ENCODE results near the gene LRSAM1.
A peak's percentile ranks its signal among the peaks of the same experiment; 100 is the strongest.

LRSAM1 gene

GRCh38 chr9:127490535-127491230 is 39.4 kb downstream of the LRSAM1 start:
- no peak for TF ChIP-seq GATA3 (IDR thresholded peaks at IDR 0.05; ENCODE audit: low read depth, low read length)
- TF ChIP-seq GATA2 (IDR thresholded peaks at IDR 0.05; ENCODE audit: low read depth, low read length): no peak

DNA sequence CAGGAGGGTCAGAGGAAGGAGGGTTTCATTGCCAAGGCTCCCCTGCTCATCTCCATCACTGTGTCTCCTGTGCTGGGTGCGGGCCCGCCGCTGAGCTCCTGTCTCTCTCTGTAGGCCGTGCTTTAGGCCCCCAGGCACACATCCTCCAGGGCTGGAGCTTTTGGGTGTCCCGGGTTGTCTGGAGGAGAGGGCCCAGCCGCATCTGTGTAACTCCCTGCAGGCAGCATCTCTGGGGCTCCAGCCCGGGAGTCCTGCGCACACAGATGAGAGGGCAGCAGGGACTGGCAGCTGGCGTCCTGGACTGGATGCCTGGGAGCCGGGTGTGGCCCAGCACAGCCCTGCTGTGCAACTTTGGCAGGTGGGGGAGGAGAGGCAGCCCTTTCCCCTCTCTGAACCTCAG is 40.2 kb downstream of the LRSAM1 start:
- TF ChIP-seq GATA2 (IDR thresholded peaks at IDR 0.05; ENCODE audit: low read depth, low read length) (no peak), GATA3 (IDR thresholded peaks at IDR 0.05; ENCODE audit: low read depth, low read length) (no peak)

GRCh38 chr9:127492616-127493015 is 41.3 kb downstream of the LRSAM1 start:
- TF ChIP-seq GATA2 (IDR thresholded peaks at IDR 0.05; ENCODE audit: low read depth, low read length) (no peak), GATA3 (IDR thresholded peaks at IDR 0.05; ENCODE audit: low read depth, low read length) (no peak)

DNA sequence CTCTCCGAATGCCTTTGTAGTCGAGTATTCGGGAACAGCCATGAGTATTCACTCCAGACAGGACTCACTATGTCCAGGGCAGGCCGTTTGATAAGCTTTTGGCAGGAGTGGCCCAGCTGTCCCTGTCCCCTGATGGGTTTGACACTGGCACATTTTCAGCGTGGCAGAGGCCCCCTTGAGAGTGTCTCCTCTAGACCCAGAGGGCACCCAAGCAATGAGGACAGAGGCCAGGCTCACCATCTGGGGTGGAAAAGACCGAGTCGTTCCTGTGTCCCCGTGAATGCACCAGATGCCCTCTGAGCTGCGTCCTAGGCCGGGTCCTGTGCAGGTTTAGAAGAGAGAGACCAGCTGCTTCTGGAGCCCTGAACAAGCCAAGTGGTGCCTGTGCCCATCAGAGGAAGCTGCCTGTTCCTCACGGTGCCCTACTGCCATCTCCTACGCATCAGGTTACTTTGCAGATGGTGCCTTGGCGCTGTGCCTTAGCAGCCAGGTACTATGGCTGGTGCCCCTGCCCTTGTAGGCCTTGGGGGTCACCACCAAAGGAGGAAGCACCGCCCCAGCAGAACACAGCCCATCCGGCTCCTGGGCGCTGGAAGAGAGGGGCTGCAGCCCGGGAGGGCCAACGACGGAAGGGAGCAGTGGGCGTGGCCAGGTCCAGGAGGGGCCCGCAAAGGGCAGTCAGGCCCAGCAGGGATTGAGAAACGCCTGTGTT is 42.4 kb downstream of the LRSAM1 start:
- no peak for TF ChIP-seq GATA2 (IDR thresholded peaks at IDR 0.05; ENCODE audit: low read depth, low read length)
- no peak for TF ChIP-seq GATA3 (IDR thresholded peaks at IDR 0.05; ENCODE audit: low read depth, low read length)

DNA sequence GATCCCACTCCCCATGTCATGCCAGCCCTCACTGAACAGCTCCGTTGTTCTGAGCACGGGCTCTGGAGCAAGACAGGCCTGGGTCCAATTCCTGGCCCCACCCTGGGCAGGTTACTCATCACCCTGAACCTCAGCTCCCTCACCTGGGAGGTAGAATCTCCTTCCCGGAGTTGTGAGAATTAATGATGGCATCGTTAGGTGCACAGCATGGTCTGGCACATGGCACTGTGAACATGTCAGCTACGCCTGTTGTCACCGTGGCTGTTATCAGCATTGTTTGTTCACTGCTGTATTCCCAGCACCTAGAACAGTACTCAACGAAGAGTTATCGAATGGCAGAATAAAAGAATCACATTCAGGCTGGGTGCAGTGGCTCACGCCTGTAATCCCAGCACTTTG is 43.0 kb downstream of the LRSAM1 start:
- no peak for TF ChIP-seq GATA3 (IDR thresholded peaks at IDR 0.05; ENCODE audit: low read depth, low read length)
- no peak for TF ChIP-seq GATA2 (IDR thresholded peaks at IDR 0.05; ENCODE audit: low read depth, low read length)

DNA sequence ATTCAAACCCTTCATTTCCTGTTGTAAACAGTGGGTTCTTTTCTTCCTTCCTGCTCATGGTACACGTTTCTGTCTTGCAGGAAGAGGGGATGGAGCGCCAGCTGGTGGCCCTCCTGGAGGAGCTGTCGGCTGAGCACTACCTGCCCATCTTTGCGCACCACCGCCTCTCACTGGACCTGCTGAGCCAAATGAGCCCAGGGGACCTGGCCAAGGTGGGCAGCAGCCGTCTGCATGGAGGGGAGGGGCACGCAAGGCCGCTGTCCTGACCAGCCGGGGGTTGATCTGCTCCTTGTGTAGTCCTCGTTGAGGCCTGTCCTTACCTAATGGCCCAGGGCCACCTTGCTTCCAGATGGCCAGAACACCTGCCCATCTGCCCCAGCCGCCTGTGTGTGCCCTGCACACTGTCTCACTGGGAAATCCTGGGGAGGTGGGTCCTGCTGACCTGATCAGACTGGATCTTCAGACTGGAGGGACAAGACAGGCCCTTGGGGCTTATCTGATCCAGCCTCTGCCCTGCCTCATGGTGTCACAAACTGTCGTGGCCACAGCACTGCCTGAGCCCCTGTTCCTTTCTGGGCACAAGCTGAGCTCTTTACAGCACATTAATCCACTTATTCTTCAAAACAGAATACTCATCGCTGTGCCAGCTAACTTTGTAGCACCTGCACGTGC is 44.7 kb downstream of the LRSAM1 start:
- TF ChIP-seq GATA2 (IDR thresholded peaks at IDR 0.05; ENCODE audit: low read depth, low read length): peak; percentile 32; the same call in 1 of the 2 replicates
- no peak for TF ChIP-seq GATA3 (IDR thresholded peaks at IDR 0.05; ENCODE audit: low read depth, low read length)

DNA sequence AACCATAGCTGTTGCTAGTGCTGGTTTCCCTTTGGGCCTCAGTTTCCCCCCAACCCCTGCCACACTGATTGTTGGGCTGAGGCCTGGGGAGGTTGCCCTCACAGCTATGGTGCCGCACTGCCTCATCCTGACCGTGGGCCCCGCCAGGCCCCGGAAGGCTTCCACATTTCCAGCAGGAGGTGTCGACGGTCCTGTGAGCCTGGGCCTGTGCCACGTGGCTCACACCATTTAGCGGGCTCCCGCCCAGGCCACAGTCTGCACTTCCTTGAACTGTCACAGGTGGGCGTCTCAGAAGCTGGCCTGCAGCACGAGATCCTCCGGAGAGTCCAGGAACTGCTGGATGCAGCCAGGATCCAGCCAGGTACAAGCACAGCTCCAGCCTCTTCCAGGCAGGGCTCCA is 45.7 kb downstream of the LRSAM1 start:
- TF ChIP-seq GATA3 (IDR thresholded peaks at IDR 0.05; ENCODE audit: low read depth, low read length) (no peak), GATA2 (IDR thresholded peaks at IDR 0.05; ENCODE audit: low read depth, low read length) (no peak)

- no peak for TF ChIP-seq GATA3 (IDR thresholded peaks at IDR 0.05; ENCODE audit: low read depth, low read length)
- no peak for TF ChIP-seq GATA2 (IDR thresholded peaks at IDR 0.05; ENCODE audit: low read depth, low read length)
Measured at GRCh38 chr9:127497656-127498290, 46.5 kb downstream of the LRSAM1 start.

DNA sequence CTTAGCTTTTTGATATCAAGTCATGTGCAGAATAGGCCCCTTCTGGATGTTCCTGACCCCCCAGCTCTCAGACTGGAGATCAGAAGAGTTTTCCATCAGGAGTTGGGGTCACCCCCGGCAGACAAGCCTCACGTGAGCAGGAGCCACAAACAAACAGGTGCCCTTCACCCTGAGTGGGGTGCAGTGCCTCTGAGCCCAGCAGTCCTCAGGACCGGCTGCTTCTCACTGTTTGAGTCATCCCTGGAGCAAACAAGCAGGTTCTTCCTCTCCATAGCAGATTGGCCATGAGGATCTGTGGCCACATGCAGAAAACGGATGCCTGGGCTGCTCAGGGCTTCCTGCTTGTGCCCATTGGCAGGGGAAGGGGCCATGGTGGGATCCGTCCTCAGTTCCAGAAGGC is 47.0 kb downstream of the LRSAM1 start:
- TF ChIP-seq GATA3 (IDR thresholded peaks at IDR 0.05; ENCODE audit: low read depth, low read length): no peak
- no peak for TF ChIP-seq GATA2 (IDR thresholded peaks at IDR 0.05; ENCODE audit: low read depth, low read length)

DNA sequence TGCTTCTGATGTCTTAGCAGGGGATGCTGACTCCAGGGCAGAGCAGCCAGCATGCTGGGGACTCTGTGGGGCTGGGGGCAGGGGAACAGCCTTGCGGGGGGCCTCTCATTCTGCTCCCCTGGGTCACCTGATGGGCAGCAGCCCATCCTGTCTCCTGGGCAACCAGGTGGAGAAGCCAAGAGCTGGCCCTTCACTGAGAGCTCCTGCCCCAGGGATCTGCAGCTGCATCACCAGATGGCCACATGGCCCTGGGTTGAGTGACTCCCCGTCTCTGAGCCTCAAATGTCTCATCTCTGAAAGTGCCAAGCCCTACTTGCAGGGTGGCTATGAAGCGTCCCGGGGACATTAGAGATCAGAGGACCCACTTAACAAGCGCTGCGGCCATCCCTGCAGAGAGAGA is 49.1 kb downstream of the LRSAM1 start:
- TF ChIP-seq GATA2 (IDR thresholded peaks at IDR 0.05; ENCODE audit: low read depth, low read length) (no peak), GATA3 (IDR thresholded peaks at IDR 0.05; ENCODE audit: low read depth, low read length) (no peak)

GRCh38 chr9:127500862-127501261 is 49.6 kb downstream of the LRSAM1 start:
- no peak for TF ChIP-seq GATA2 (IDR thresholded peaks at IDR 0.05; ENCODE audit: low read depth, low read length)
- no peak for TF ChIP-seq GATA3 (IDR thresholded peaks at IDR 0.05; ENCODE audit: low read depth, low read length)

GRCh38 chr9:127501821-127502343 is 50.6 kb downstream of the LRSAM1 start:
- no peak for TF ChIP-seq GATA3 (IDR thresholded peaks at IDR 0.05; ENCODE audit: low read depth, low read length)
- no peak for TF ChIP-seq GATA2 (IDR thresholded peaks at IDR 0.05; ENCODE audit: low read depth, low read length)

GRCh38 chr9:127502706-127503378 is 51.5 kb downstream of the LRSAM1 start:
- TF ChIP-seq GATA3 (IDR thresholded peaks at IDR 0.05; ENCODE audit: low read depth, low read length) (no peak), GATA2 (IDR thresholded peaks at IDR 0.05; ENCODE audit: low read depth, low read length) (no peak)

All from SH-SY5Y (cell line).